GM18861 (cell line): Measurements from ENCODE around the gene WASHC1.
"Not testable (repeated sequence)": the region's sequence is repeated elsewhere in the genome, so short reads cannot be mapped to it uniquely, and the experiment has no call there.

ENCODE experiments used
- ATAC-seq: cut with Tn5 transposase; IDR thresholded peaks from one replicate; pipeline ENCODE4 v1.9.1; 2021; ENCODE audit not compliant: unreplicated experiment

The WASHC1 gene

GRCh38 chr9:29356-29755 lies at the start of gene WASHC1:
TSS of gene WASHC1 (minus strand) at chr9:29456. CDS start at chr9:24999, 4,457 bp downstream.
- not testable (repeated sequence) for ATAC-seq

- not testable (repeated sequence) for ATAC-seq
Measured at GRCh38 chr9:78333-78732, 49.1 kb upstream of the WASHC1 start.

- not testable (repeated sequence) for ATAC-seq
Measured at GRCh38 chr9:76389-76788, 47.1 kb upstream of the WASHC1 start.

GRCh38 chr9:73900-74525 lies 44.8 kb upstream of the WASHC1 start:
- not testable (repeated sequence) for ATAC-seq

- not testable (repeated sequence) for ATAC-seq
Measured at GRCh38 chr9:73076-73899, 44.0 kb upstream of the WASHC1 start.

GRCh38 chr9:63031-63629 lies 33.9 kb upstream of the WASHC1 start:
- ATAC-seq = peak; percentile 76

- peak; percentile 93 for ATAC-seq
Measured at GRCh38 chr9:52678-53077, 23.4 kb upstream of the WASHC1 start.

- not testable (repeated sequence) for ATAC-seq
Measured at GRCh38 chr9:48190-48842, 19.1 kb upstream of the WASHC1 start.

GRCh38 chr9:46639-47271 lies 17.5 kb upstream of the WASHC1 start:
- ATAC-seq = not testable (repeated sequence)

- not testable (repeated sequence) for ATAC-seq
Measured at GRCh38 chr9:46164-46563, 16.9 kb upstream of the WASHC1 start.

- ATAC-seq = not testable (repeated sequence)
Measured at GRCh38 chr9:45180-45878, 16.1 kb upstream of the WASHC1 start.

- not testable (repeated sequence) for ATAC-seq
Measured at GRCh38 chr9:44416-44815, 15.2 kb upstream of the WASHC1 start.

GRCh38 chr9:43636-44035 lies 14.4 kb upstream of the WASHC1 start:
- ATAC-seq = not testable (repeated sequence)

GRCh38 chr9:43116-43515 lies 13.9 kb upstream of the WASHC1 start:
- not testable (repeated sequence) for ATAC-seq

GRCh38 chr9:41819-42218 lies 12.6 kb upstream of the WASHC1 start:
- ATAC-seq = not testable (repeated sequence)

- not testable (repeated sequence) for ATAC-seq
Measured at GRCh38 chr9:41261-41676, 12.0 kb upstream of the WASHC1 start.

GRCh38 chr9:32308-32707 lies 3.1 kb upstream of the WASHC1 start:
- not testable (repeated sequence) for ATAC-seq

GRCh38 chr9:28775-29174 lies 481 bp downstream of the WASHC1 start:
- not testable (repeated sequence) for ATAC-seq

- ATAC-seq = not testable (repeated sequence)
Measured at GRCh38 chr9:21621-22020, 7.6 kb downstream of the WASHC1 start.

- ATAC-seq = not testable (repeated sequence)
Measured at GRCh38 chr9:16875-17274, 12.4 kb downstream of the WASHC1 start.
